IPS DF 4.7 (cell line): ENCODE results near the gene ARFRP1.

Experiments used
- DNase-seq: peaks from one replicate; pipeline ENCODE4 v3.0.0-alpha.2; 2013; ENCODE audit warnings: low spot score; ENCODE audit errors: extremely low read depth

The ARFRP1 gene

DNA sequence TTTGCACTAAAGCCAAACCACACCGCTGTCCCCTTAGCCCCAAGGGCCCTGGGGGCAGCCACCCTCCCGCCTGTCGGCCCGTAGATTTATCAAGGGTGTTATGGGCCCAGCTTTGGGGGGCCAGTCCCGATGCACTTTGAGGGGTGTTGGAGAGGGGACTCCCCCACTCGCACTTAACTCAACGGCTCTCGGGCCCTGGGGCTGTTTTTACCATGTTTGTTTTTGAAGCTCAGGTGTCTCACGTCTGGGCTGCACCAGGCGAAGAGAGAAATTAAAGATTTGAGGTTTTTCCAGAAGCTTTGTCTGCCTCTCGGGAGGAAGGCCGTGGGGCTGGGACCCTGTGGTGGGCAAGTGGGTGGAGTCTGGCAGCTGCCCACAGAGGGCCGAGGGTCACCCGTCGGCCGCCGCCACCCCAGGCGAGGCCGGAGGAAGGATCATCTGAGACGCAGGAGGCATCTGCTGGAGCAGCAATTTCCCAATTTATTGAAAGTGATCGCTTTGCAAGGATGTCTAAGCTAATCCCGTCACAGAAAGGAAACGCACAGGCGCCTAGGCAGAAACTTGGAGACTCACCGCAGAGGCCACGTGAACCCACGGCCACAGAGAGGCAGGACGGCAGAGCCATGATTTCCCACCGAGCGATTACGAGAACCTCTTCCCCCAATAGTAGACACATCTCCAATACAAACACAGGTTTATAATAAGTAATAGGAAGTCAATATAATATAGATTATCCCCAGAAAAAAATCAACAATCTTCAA is 35.6 kb upstream of the ARFRP1 start:
- DNase-seq, result no peak

DNA sequence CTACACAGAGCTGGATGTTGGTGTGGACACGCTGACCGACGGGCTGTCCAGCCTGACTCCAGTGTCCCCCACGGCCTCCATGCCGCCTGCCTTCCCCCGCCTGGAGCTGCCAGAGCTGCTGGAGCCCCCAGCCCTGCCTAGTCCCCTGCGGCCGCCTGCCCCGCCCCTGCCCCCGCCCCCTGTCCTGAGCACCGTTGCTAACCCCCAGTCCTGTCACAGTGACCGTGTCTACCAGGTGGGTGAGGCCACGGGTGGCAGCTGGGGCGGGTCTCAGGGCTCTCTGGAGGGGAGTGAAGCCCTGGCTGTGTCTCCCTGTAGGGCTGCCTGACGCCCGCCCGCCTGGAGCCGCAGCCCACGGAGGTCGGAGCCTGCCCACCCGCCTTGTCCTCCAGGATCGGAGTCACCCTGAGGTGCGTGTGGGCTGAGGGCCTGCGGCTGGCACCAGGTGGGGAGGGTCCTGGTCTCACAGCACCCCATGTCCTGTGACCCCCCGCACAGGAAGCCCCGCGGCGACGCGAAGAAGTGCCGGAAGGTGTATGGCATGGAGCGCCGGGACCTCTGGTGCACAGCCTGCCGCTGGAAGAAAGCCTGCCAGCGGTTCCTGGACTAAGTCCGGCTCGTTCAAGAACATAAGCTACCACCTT is 34.7 kb upstream of the ARFRP1 start:
- no peak for DNase-seq

DNA sequence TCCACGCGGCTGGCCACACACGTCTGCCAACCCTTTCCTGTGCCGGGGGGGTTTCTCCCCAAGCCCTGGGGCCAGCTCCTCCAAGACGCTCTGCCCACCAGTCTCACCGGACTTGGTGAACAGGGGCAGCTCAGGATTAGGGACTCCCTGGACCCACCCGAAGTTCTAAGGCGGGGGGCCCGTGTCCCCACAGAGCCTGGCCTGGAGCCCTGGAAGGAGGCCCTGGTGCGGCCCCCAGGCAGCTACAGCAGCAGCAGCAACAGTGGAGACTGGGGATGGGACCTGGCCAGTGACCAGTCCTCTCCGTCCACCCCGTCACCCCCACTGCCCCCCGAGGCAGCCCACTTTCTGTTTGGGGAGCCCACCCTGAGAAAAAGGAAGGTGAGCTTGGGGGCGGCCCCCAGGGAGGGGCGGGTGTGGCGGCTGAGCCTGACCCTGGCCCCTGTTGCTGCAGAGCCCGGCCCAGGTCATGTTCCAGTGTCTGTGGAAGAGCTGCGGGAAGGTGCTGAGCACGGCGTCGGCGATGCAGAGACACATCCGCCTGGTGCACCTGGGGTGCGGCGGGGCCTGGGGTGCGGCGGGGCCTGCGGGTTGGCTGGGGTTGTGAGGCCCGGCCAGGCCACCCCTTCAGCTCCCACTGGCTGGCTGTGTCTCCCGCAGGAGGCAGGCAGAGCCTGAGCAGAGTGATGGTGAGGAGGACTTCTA is 34.1 kb upstream of the ARFRP1 start:
- DNase-seq, result no peak

DNA sequence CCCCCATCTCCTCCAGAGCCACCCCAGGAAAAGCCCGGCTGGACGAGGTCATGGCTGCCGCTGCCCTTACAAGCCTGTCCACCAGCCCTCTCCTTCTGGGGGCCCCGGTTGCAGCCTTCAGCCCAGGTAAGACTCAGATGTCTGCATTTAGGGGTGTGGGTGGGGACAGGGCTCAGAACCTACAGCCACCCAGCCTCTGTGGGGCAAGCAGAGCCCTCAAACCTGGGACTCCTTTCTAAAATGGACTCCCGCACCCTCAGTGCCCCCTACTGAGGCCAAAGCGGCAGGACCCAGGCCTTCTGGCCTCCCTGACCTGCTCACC is 33.5 kb upstream of the ARFRP1 start:
- no peak for DNase-seq

DNA sequence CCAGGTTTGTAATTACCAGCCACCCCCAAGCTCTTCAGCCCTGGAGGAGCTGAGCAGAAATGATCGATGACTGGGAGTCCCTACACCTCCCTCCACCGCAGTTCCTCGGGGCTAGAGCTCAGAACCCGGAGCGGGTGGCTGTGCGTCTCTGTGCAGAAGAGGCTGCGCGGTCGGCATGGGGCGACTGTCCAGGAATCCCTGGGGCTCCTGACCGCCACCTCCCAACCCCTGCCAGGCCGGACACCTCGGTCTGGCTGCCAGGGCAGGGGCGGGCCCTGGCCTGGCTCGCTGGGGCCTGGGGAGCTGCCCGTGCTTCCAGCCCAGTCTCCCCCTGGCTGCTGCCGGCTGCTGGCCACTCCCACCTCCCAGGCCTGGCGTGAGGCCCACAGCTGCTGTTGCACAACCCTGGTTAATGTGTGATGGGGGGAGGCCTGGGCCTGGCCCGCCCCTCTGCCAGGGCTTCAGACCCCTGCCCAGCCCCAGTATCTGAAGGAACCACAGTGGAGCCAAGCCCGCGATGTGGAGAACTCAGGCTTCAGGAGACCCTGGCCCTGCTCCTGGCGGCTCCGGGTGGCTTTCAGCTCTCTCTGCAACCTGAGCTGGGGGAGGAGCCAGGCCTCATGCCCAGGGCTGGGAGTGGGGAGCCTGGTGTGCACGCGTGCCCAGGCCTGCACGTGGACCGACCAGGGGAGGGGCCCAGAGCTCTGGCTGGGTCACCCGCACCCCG is 33.0 kb upstream of the ARFRP1 start:
- DNase-seq, result no peak

DNA sequence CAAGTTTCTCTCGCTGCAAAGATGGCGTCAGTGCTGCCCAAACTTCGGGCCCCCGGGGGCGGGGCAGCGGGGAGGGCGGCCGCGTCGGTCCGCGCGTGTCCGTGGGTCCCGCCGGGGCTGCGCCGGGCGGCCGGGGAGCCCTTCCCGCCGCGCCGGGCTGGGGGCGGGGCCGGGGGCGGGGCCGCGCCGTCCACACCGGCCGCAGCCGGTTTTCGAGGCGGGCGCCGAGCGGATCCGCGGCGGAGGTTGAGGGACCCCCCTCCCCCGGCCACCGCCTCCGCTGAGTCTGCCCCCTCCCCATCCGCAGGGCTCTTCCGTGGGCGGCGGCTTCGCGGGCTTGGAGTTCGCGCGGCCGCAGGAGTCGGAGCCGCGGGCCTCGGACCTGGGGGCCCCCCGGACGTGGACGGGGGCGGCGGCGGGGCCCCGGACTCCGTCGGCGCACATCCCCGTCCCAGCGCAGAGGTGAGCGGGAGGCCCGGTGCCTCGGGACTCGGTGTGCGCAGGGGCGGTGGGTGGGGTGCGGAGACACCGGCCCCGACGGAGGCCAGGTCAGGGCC is 32.4 kb upstream of the ARFRP1 start:
- DNase-seq, result no peak

DNA sequence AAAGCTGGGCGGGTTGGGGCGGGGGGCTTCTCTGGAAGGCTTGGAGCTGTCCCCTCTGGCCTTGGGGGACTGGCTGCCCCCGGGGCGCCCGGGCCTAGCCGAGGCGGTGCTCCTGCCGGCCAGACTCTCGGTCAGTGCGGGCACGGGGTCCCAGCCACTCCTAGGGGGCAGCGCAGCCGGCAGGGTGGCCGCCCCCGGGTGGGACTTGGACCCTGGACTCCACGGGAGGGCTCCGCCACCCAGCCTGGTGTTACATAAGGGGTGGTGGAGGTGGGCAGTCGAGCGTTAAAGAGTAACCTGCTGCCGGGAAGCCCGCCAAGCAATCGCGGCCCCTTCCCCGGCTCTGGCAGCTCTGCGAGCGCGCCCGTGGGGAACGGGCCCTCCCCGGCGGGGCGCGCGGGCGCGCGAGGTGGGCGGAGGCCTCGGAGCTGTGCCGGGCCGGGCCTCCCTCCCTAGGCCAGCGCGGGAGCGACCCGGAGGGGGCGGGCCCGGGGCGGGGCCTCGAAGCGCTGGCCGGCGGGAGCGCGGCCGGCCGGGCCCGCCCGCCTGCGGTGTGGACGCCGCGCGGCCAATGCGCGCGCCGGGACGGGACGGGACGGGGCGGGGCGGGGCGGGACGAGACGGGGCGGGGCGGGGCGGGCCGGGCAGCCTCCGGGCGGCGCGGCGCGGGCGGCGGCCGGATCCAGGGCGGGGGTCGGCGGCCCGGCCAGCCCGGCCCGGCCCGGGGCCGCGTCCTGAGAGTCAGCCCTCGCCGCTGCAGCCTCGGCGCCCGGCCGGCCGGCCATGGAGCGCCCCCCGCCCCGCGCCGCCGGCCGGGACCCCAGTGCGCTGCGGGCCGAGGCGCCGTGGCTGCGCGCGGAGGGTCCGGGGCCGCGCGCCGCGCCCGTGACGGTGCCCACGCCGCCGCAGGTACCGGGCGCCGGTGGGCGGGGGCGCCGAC is 31.6 kb upstream of the ARFRP1 start, which contains the start of gene SLC2A4RG:
TSS of gene SLC2A4RG (plus strand) at position 647 of the 940 bp plus-strand sequence. CDS start at position 784, 137 bp downstream.
- DNase-seq, result no peak

DNA sequence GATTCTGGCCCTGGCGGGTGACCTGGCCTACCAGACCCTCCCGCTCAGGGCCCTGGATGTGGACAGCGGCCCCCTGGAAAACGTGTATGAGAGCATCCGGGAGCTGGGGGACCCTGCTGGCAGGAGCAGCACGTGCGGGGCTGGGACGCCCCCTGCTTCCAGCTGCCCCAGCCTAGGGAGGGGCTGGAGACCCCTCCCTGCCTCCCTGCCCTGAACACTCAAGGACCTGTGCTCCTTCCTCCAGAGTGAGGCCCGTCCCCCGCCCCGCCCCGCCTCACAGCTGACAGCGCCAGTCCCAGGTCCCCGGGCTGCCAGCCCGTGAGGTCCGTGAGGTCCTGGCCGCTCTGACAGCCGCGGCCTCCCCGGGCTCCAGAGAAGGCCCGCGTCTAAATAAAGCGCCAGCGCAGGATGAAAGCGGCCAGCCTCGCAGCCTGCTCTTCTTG is 30.9 kb upstream of the ARFRP1 start:
- DNase-seq, result no peak

DNA sequence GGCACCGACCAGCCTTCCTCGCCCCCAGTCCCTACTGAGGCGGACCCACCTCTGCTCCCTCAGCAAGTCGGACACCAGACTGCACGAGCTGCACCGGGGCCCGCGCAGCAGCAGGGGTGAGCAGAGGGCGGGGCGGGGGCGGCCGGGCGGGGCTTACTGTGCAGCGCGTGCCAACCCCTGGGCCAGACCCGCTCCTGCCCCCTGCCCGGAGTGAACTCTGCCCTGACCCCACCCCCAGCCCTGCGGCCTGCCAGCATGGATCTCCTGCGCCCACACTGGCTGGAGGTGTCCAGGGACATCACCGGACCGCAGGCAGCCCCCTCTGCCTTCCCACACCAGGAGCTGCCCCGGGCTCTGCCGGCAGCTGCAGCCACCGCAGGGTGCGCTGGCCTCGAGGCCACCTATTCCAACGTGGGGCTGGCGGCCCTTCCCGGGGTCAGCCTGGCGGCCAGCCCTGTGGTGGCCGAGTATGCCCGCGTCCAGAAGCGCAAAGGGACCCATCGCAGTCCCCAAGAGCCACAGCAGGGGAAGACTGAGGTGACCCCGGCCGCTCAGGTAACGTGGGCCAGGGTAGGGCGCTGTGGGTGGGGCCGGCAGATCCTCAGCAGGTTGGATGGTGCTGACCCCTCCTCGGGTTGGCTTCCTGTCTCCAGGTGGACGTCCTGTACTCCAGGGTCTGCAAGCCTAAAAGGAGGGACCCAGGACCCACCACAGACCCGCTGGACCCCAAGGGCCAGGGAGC is 30.3 kb upstream of the ARFRP1 start:
- DNase-seq, result no peak

DNA sequence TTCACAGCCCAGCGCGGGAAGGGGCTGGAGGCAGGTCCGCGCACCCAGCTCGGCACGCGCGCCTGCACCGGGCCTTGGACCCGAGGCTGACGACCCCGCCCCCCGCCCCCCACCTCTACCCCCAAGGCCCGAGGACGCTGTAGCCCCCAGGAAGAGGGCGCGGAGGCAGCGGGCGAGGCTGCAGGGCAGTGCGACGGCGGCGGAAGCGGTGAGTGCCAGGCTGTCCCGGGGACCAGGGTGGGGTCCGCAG is 29.8 kb upstream of the ARFRP1 start:
- DNase-seq, result no peak

DNA sequence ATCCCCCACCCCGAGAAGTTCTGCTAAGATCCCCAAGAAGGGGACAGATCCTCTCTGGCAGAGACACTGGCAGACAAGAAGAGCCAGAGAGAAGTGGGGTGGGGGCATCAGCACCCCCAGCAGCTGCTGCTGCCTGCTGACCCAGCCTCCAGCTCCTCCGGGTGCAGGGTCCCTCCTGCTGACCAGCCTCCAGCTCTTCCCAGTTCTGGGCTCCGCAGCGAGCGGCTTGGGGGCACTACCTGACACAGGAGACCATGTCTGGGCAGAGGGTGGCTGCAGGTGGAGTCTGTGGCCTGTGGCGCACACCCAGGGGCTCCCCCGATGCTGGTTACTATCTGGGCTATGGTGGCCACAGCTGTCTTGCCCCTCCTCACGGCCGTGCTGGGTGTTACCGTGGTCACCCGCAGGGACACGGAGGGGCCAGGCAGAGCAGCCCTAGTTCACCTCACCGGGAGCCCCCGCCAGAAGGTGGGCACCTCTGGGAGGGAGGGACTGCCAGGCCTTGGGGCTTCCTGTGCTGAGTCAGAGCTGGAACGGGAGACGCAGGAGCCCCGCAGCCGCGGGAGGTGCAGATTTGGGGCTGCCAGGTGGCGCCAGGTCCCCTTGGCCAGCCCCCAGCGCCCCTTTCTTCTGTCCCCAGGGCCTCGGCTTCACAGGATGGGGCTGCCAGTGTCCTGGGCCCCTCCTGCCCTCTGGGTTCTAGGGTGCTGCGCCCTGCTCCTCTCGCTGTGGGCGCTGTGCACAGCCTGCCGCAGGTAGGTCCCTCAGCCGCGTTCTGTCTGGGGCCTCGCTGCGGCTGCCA is 29.3 kb upstream of the ARFRP1 start:
- no peak for DNase-seq

DNA sequence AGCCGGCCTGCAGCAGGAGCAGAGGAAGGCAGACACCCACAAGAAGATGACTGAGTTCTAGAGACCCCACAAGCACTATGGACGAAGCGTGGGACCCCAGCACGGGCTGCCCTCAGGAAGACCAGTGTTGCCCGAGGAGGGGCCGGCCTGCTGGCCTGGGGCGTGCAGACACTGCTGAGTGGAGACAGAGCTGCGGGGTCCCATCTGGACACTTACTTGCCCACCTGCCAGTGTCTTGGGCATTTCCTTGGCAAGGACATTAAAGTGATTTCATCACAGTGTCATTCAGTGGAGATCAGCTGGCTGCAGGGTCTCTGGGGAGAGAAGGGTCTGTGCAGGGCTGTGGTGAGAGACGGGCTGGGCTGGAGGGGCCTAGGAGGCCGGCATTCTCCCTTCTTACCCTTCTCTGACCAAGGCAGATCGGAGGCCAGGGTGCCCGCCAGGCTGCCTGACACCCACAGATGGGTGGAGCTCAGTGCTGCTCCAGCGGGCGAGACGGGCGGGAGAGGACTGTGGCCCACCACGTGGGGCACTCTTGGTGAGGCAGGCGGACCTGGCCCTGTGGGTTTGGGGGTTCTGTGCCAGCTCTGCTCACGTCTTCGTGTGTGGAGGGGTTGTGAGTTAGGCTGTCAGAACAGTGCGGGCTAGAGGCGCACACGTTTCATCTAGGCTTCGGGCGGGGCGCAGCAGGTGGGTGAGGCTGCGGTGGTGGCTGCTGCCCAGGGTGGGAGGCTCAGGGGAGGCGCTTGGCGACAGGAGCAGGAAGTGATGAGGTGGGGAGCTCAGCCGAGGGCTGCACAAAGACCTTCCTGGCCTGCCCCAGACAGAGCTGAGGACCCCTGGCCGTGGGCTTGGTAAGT is 28.3 kb upstream of the ARFRP1 start, which contains the start of gene LIME1:
TSS of gene LIME1 (plus strand) at position 806 of the 860 bp plus-strand sequence. CDS start 886 bp downstream, outside the sequence.
- no peak for DNase-seq

DNA sequence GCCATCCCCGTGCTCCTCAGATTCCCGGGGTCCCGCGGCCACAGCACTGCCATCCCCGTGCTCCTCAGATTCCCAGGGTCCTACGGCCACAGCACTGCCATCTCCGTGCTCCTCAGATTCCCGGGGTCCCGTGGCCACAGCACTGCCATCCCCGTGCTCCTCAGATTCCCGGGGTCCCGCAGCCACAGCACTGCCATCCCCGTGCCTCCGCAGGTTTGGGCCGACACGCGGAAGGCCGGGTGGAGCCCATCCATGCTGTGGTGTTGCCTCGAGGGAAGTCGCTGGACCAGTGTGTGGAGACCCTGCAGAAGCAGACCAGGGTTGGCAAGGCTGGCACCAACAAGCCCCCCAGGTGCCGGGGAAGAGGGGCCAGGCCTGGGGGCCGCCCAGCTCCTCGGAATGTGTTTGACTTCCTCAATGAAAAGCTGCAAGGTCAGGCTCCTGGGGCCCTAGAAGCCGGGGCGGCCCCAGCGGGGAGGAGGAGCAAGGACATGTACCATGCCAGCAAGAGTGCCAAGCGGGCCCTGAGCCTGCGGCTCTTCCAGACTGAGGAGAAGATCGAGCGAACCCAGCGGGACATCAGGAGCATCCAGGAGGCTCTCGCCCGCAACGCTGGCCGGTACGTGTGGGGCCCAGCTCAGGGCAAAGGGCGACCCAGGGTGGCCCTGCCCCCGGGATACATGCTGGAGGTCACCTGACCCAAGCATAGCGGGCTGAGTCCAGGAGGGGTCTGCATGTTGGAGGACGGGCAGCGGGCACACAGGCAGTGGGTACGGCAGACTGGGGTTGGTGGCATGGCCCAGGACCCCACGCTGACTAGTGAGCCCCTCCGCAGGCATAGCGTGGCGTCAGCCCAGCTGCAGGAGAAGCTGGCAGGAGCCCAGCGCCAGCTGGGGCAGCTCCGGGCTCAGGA is 27.4 kb upstream of the ARFRP1 start:
- no peak for DNase-seq

DNA sequence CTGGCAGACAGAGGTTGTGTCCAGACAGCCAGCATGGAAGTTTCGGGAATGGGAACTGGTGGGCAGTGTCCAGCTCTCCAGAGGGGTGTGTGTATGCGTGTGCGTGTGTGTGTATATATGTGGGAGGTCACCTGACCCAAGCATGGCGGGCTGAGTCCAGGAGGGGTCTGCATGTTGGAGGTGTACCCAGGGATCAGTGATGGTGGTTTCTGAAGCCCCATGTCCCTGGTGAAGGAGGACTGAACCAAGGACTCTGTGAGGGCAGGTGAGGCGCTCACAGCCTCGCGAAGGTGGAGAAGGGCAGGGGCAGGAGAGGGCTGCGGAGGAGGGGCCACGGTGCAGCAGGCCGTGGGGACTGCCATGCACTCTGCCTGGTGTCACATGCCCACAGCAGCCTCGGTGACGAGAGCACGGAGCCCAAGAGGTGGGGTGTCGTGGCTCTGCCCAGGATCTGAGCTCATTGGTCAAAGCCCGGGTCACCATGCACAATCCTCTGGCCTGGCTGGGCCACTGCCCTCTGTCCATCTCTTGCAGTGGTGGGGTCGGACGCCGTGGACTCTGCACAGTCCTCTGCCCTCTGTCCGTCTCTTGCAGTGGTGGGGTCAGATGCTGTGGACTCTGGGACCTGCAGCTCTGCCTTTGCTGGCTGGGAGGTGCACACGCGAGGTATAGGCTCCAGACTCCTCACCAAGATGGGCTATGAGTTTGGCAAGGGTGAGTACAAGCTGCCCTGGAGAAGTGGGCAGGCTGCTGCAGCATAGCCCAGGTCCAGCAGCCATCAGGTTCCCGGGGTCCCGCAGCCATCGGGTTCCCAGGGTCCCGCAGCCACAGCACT is 26.6 kb upstream of the ARFRP1 start:
- DNase-seq, result no peak

DNA sequence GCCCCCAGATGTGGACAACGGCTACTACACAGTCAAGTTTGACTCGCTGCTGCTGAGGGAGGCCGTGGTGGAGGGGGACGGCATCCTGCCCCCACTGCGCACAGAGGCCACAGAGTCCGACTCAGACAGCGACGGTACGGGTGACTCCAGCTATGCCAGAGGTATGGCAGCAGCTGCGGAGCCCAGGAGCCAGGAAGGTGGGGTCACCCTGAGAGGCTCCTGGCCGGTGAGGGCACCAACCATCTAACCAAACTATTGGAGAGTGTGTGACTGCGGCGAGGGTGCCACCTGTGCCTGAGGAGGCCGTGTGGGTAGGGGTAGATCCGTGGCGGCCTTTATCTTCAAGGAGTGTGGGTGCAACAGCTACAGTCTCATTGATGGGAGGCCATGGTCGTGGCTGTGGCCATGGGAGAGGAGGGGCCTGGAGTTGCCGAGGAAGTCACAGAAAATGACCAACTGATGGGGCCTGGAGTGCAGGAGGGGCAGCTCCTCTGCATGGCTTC is 25.9 kb upstream of the ARFRP1 start:
- no peak for DNase-seq

DNA sequence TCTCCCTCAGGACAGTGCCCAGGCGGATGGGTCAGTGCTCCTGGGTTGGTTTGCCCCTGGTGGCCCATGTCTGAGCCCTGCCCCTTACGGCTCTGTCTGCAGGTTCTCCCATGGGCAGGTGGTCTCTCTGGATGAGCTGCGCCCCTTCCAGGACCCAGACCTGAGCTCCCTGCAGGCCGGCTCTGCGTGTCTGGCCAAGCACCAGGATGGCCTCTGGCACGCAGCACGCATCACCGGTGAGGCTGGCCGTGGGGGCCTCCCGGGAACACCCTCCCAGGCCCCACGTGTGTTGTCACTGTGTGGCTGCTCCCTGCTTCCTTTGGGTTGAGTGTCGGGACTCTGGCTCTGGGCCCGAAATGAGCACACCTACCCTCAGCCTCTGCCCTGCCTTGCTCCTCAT is 25.3 kb upstream of the ARFRP1 start:
- DNase-seq, result no peak
